ENCODE measurements around the gene GNG11.

The GNG11 gene

GRCh38 chr7:93890464-93891068, 31.0 kb upstream of the GNG11 start, which contains the start of gene TFPI2:
Gene TFPI2, minus strand, starts transcription at chr7:93890753. Its CDS starts 75 bp downstream, at chr7:93890678.
- TF ChIP-seq, protein P1, sequence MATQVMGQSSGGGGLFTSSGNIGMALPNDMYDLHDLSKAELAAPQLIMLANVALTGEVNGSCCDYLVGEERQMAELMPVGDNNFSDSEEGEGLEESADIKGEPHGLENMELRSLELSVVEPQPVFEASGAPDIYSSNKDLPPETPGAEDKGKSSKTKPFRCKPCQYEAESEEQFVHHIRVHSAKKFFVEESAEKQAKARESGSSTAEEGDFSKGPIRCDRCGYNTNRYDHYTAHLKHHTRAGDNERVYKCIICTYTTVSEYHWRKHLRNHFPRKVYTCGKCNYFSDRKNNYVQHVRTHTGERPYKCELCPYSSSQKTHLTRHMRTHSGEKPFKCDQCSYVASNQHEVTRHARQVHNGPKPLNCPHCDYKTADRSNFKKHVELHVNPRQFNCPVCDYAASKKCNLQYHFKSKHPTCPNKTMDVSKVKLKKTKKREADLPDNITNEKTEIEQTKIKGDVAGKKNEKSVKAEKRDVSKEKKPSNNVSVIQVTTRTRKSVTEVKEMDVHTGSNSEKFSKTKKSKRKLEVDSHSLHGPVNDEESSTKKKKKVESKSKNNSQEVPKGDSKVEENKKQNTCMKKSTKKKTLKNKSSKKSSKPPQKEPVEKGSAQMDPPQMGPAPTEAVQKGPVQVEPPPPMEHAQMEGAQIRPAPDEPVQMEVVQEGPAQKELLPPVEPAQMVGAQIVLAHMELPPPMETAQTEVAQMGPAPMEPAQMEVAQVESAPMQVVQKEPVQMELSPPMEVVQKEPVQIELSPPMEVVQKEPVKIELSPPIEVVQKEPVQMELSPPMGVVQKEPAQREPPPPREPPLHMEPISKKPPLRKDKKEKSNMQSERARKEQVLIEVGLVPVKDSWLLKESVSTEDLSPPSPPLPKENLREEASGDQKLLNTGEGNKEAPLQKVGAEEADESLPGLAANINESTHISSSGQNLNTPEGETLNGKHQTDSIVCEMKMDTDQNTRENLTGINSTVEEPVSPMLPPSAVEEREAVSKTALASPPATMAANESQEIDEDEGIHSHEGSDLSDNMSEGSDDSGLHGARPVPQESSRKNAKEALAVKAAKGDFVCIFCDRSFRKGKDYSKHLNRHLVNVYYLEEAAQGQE (IDR thresholded peaks at IDR 0.05; ENCODE audit: insufficient read depth in 1 of 2, low read depth in 2 of 2, low read length in 2 of 2) = no peak
- TF ChIP-seq TAF1 (IDR thresholded peaks at IDR 0.05; ENCODE audit: borderline replicate concordance, insufficient read depth, low read length) (no peak), SIN3A (IDR thresholded peaks at IDR 0.05; ENCODE audit: borderline replicate concordance, insufficient read depth, low read length) (no peak), POLR2AphosphoS5 (IDR thresholded peaks at IDR 0.05; ENCODE audit: low read depth, low read length) (no peak), FOXP2 (optimal IDR thresholded peaks at IDR 0.05; ENCODE audit: borderline replicate concordance, extremely low read depth, extremely low read length, insufficient read depth) (no peak)

DNA sequence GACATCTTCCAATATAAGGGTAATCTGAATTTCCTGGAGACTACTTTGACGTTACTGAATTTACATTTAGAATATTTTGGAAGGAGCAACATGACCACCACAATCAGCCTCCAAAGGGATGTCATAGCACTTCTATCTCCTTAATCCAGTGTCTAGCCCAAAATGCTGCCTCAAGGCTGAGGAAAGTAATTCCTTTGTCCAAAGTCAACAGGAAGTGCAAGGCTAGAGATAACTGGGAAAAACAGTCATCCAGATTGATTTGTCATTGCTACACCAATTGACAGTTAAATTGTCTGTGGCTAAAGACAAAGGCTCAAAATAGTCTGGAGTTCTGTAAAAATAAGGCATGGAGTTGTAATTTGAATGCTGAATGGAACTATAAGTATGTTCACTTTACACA, 27.1 kb upstream of the GNG11 start:
- no peak for TF ChIP-seq FOXP2 (optimal IDR thresholded peaks at IDR 0.05; ENCODE audit: borderline replicate concordance, extremely low read depth, extremely low read length, insufficient read depth)

DNA sequence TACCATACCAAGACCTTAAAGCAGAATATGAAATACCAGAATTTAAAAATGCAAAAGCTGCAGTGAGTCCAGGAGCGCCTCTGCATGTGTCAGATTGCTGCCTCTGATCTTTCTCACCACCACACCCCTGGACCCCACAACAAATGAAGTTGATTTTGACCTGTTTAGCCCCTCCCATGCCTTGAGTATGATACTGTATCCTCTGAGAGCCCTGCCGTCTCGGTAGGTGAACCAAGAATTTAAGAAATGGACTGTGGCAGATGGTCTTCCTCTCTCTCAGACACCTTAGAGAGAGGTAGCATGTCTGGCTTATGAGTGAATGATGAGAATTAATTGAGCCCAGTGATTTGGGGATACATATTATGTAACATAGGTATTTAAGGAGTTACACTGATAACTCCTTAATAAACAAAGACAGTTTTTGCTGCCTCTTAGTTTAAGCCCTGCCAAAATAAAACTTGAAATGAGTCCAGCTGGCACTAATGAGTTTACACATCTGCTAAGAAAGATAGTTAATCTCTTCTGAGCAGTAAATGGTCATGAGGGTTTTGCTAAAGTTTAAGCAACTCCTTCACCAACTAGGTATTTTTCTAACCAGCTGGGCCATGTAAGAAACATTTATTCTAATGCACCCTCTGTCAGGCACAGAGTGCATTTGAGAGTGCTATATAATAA, 26.4 kb upstream of the GNG11 start:
- no peak for TF ChIP-seq SIN3A (IDR thresholded peaks at IDR 0.05; ENCODE audit: borderline replicate concordance, insufficient read depth, low read length)
- TF ChIP-seq TAF1 (IDR thresholded peaks at IDR 0.05; ENCODE audit: borderline replicate concordance, insufficient read depth, low read length) = no peak
- TF ChIP-seq, protein P1 (IDR thresholded peaks at IDR 0.05; ENCODE audit: insufficient read depth in 1 of 2, low read depth in 2 of 2, low read length in 2 of 2) = no peak
- no peak for TF ChIP-seq FOXP2 (optimal IDR thresholded peaks at IDR 0.05; ENCODE audit: borderline replicate concordance, extremely low read depth, extremely low read length, insufficient read depth)
- TF ChIP-seq POLR2AphosphoS5 (IDR thresholded peaks at IDR 0.05; ENCODE audit: low read depth, low read length) = no peak

DNA sequence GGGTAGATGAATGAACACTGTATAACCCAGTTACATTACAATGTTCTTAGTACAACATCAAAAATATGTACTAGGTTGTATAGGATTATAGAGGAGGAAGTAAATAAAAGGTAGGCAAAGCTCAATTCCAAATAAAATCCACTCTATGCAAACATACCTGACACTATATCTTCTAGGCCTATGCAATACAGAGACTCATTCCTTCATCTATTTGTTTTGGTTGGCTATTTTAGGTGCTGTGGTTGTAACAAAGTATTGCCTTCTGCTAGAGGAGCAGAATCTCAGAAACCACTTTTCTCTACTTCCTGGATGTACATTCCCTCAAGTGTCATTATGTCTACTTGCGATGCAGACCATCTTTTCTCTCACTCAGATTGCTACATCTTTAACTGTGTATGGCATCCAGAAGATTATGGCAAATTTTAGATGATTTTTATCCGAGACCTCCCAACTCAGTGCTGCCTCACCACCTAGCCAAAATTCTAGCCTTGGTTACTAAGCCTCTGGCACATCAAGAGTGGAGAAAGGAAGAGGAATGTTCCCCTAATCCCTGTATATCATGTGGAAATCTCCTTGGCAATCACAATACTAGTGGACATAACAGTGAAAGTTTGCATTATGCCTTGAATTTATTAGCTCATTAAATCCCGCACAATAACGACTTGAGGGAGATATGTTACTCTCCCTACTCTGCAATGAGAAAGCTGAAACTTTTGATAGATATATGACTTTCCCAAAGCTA, 25.5 kb upstream of the GNG11 start:
- no peak for TF ChIP-seq TAF1 (IDR thresholded peaks at IDR 0.05; ENCODE audit: borderline replicate concordance, insufficient read depth, low read length)
- TF ChIP-seq FOXP2 (optimal IDR thresholded peaks at IDR 0.05; ENCODE audit: borderline replicate concordance, extremely low read depth, extremely low read length, insufficient read depth) = no peak
- TF ChIP-seq, protein P1 (IDR thresholded peaks at IDR 0.05; ENCODE audit: insufficient read depth in 1 of 2, low read depth in 2 of 2, low read length in 2 of 2) = no peak
- no peak for TF ChIP-seq SIN3A (IDR thresholded peaks at IDR 0.05; ENCODE audit: borderline replicate concordance, insufficient read depth, low read length)
- TF ChIP-seq POLR2AphosphoS5 (IDR thresholded peaks at IDR 0.05; ENCODE audit: low read depth, low read length) = no peak

- TF ChIP-seq POLR2AphosphoS5 (IDR thresholded peaks at IDR 0.05; ENCODE audit: low read depth, low read length) = no peak
- TF ChIP-seq, protein P1 (IDR thresholded peaks at IDR 0.05; ENCODE audit: insufficient read depth in 1 of 2, low read depth in 2 of 2, low read length in 2 of 2) = no peak
- no peak for TF ChIP-seq FOXP2 (optimal IDR thresholded peaks at IDR 0.05; ENCODE audit: borderline replicate concordance, extremely low read depth, extremely low read length, insufficient read depth)
- no peak for TF ChIP-seq TAF1 (IDR thresholded peaks at IDR 0.05; ENCODE audit: borderline replicate concordance, insufficient read depth, low read length)
- no peak for TF ChIP-seq SIN3A (IDR thresholded peaks at IDR 0.05; ENCODE audit: borderline replicate concordance, insufficient read depth, low read length)
Measured at GRCh38 chr7:93897680-93898079, 23.9 kb upstream of the GNG11 start.
